WERI-Rb-1 (cell line): Measurements from ENCODE around the gene COTL1.

ENCODE experiments used
- DNase-seq: peaks from one replicate; pipeline ENCODE4 v3.0.0-alpha.2; 2020
- H3K27ac ChIP-seq: fragments of 250-450 bp; sonication (Bioruptor Pico); 2 replicates; pipeline ENCODE4 v1.5.1; 2020; ENCODE audit warnings: mild to moderate bottlenecking, moderate library complexity
- H3K27me3 ChIP-seq: fragments of 250-450 bp; sonication (Bioruptor Pico); 2 replicates; pipeline ENCODE4 v1.5.1; 2021; ENCODE audit warnings: mild to moderate bottlenecking, low read depth, moderate library complexity; ENCODE audit not compliant: insufficient read depth, severe bottlenecking
- H3K36me3 ChIP-seq: fragments of 250-450 bp; sonication (Bioruptor Pico); 2 replicates; pipeline ENCODE4 v1.5.1; 2020; ENCODE audit warnings: mild to moderate bottlenecking, moderate library complexity
- H3K4me3 ChIP-seq: 2 replicates; pipeline ENCODE4 v1.5.1; 2011; ENCODE audit warnings: low read depth, mild to moderate bottlenecking, control low read depth, low read length
- H3K9me3 ChIP-seq: fragments of 250-450 bp; sonication (Bioruptor Pico); 2 replicates; pipeline ENCODE4 v1.5.1; 2021; ENCODE audit warnings: mild to moderate bottlenecking, moderate library complexity; ENCODE audit not compliant: severe bottlenecking
- TF ChIP-seq, protein P1 (sequence below): IDR thresholded peaks from 2 replicates; pipeline ENCODE4 v1.5.1; 2011; ENCODE audit warnings: low read depth, mild to moderate bottlenecking, control low read depth, inconsistent platforms, low read length

Gene COTL1

DNA sequence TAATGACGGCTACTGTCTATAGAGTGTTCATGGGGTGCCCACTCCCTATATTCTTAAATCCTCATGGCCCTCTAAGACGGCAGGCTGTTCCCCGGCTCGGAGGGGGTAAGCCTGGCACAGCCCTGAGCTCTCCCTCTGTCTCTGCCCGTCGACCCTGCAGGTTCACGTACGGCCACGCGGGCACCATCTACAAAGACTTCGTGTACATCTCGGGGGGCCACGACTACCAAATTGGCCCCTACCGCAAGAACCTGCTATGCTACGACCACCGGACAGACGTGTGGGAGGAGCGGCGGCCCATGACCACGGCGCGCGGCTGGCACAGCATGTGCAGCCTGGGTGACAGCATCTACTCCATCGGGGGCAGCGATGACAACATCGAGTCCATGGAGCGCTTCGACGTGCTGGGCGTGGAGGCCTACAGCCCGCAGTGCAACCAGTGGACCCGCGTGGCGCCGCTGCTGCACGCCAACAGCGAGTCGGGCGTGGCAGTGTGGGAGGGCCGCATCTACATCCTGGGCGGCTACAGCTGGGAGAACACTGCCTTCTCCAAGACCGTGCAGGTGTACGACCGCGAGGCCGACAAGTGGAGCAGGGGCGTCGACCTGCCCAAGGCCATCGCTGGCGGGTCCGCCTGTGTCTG, 43.7 kb upstream of the COTL1 start:
- Histone ChIP-seq H3K27me3 (no peaks in the 10 kb centered on the region), H3K9me3 (no peaks in the 10 kb centered on the region), H3K4me3 (no peak overlapping the region), H3K36me3 (no peaks in the 10 kb centered on the region), H3K27ac (no peak overlapping the region)
- TF ChIP-seq, protein P1, sequence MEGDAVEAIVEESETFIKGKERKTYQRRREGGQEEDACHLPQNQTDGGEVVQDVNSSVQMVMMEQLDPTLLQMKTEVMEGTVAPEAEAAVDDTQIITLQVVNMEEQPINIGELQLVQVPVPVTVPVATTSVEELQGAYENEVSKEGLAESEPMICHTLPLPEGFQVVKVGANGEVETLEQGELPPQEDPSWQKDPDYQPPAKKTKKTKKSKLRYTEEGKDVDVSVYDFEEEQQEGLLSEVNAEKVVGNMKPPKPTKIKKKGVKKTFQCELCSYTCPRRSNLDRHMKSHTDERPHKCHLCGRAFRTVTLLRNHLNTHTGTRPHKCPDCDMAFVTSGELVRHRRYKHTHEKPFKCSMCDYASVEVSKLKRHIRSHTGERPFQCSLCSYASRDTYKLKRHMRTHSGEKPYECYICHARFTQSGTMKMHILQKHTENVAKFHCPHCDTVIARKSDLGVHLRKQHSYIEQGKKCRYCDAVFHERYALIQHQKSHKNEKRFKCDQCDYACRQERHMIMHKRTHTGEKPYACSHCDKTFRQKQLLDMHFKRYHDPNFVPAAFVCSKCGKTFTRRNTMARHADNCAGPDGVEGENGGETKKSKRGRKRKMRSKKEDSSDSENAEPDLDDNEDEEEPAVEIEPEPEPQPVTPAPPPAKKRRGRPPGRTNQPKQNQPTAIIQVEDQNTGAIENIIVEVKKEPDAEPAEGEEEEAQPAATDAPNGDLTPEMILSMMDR: no peak
- DNase-seq: no peak

DNA sequence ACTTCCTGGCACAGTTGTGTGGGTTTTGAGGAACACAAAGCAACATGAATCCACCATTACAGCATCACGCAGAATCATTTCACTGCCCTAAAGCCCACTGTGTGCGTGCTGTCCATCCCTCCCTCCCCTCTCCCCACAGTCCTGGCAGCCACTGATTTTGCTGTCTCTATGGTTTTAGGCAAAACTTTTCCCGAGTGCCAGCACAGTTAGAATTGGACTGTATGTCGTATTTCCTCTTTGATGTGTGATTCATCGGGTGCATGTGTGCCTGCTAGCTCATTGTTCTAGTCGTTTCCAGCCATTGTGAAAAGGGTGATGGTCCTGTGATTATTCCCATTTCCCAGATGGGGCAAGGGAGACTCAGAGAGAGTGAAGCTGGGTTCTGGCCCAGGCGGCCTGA, 43.1 kb upstream of the COTL1 start:
- H3K4me3 ChIP-seq: no peak overlapping the region
- H3K9me3 ChIP-seq: no peaks in the 10 kb centered on the region
- TF ChIP-seq, protein P1: no peak
- no peaks in the 10 kb centered on the region for H3K27me3 ChIP-seq
- H3K27ac ChIP-seq: no peak overlapping the region
- no peak for DNase-seq
- H3K36me3 ChIP-seq: no peaks in the 10 kb centered on the region

DNA sequence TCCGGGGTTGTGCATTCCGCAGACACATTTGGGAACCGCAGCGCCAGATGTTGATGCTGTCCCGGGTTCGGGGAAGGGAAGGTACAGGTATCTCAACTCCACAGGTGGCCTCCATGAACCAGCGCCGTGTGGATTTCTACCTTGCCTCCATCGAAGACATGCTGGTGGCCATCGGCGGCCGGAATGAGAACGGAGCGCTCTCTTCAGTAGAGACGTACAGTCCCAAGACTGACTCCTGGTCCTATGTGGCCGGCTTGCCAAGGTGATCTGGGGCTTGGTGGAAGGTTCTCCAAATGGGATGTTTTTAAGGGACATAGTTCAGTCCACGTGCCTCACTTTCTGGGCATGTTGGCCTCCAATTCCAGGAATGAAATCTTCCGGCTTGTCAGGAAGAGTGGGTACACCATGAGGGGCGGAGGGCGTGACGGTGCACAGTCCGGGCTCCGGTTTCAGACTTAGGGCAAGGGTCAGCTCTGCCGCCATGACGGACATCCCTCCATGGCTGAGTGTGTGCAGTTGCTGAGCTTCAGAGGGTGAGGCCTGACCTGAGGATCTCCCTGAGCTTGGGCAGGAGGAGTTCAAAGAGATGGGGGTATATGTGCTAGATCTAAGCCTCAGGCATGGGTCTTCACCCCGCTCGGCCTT, 41.9 kb upstream of the COTL1 start:
- TF ChIP-seq, protein P1: no peak
- H3K27me3 ChIP-seq: no peaks in the 10 kb centered on the region
- DNase-seq: no peak
- H3K4me3 ChIP-seq: no peak overlapping the region
- no peak overlapping the region for H3K27ac ChIP-seq
- no peaks in the 10 kb centered on the region for H3K9me3 ChIP-seq
- no peaks in the 10 kb centered on the region for H3K36me3 ChIP-seq

DNA sequence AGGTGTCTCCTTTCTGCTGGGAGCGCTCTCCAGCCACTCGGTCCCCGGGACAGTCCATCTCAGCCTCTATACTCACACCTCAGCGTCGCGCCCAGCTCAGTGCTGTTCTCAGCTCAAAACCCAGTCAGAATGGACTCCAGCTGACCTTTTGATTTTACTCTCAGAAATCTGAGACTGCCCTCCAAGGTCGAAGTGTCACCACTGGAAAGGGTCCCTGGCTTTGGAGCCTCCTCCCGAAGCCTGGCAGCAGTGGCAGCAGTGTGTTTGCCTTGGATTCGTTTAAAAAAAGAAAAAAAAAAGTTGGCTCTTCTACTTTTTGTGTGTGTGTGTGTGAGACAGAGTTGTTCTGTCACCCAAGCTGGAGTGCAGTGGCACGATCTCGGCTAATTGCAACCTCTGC, 40.8 kb upstream of the COTL1 start:
- Histone ChIP-seq H3K9me3 (no peaks in the 10 kb centered on the region), H3K27me3 (no peaks in the 10 kb centered on the region), H3K27ac (no peak overlapping the region), H3K36me3 (no peaks in the 10 kb centered on the region), H3K4me3 (no peak overlapping the region)
- no peak for DNase-seq
- TF ChIP-seq, protein P1: no peak

DNA sequence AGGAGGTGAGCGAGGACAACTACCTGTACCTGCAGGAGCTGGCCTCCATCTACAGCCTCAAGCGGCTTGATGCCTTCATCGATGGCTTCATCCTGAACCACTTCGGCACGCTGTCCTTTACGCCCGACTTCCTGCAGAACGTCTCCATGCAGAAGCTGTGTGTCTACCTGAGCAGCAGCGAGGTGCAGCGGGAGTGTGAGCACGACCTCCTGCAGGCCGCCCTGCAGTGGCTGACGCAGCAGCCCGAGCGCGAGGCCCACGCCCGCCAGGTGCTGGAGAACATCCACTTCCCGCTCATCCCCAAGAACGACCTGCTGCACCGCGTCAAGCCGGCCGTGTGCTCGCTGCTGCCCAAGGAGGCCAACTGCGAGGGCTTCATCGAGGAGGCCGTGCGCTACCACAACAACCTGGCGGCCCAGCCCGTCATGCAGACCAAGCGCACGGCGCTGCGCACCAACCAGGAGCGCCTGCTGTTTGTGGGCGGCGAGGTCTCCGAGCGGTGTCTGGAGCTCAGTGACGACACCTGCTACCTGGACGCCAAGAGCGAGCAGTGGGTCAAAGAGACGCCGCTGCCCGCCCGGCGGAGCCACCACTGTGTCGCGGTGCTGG, 39.5 kb upstream of the COTL1 start:
- Histone ChIP-seq H3K27me3 (no peaks in the 10 kb centered on the region), H3K36me3 (no peaks in the 10 kb centered on the region), H3K4me3 (no peak overlapping the region), H3K27ac (no peak overlapping the region), H3K9me3 (no peaks in the 10 kb centered on the region)
- DNase-seq: no peak
- TF ChIP-seq, protein P1: no peak
